Measurements from ENCODE around the gene ZBTB32. TPM values are rescaled to one million over a fixed set of nuclear protein-coding genes. Genes with fewer than 3 reads are reported as not detected.

The ZBTB32 gene
- total RNA-seq, 1 experiment from 2014 or later: not detected

DNA sequence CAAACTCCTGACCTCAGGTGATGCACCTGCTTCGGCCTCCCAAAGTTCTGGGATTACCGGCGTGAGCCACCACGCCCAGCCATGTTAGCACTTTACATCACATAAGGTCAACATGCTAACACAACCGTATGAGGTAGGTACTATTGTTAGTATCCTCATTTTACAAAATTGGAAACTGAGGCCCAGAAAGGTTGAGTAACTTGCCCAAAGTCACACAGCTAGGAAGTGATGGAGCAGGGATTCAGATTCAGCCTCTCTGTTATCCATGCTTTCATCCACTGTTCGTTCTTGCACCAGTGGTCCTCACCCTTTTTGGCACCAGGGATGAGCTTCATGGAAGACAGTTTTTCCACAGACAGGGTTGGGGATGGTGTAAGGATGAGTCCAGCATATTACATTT lies 47.7 kb upstream of the ZBTB32 start:
- POLR2A ChIA-PET (ENCODE audit: unreplicated experiment): no interaction called here

DNA sequence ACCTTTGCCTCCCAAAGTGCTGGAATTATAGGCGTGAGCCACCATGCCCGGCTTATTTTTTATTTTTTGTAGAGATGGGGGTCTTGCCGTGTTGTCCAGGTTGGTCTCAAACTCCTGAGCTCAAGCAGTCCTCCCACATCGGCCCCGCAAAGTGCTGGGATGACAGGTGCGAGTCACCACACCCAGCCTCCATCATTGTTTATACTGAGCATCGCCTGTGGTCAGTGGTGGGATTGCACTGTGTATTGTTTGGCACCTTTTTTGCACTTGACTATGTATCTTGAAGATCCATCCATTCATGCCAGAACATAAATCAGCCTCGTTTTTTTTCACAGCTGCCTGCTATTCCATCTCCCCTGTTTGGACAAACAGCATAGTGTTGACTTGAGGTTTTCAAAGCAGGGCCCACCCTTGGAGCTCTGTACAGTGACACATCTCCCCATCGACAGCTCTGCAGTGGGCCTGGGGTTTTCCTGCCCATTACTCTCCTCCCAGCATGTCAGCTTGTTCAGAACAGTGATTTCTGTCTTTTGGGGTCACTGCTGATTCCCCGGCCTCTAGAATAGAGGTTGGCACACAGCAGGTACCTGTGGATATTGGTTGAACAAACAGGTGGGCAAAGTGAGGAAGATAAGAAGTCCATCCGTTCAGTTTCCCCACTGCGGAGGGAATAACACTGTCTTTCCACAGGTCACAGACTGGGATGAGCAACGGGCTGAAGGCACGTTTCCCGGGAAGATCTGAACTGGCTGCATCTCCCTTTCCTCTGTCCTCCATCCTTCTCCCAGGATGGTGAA lies 46.3 kb upstream of the ZBTB32 start:
- Histone ChIP-seq H3F3A (ENCODE audit: insufficient read depth, low read depth) (peaks cover 28% of the 10 kb centered on the region; the same call in 1 of the 2 replicates), H3K79me2 (ENCODE audit: low read depth) (no peaks in the 10 kb centered on the region), H3K27ac (no peak overlapping the region), H3K27me3 (ENCODE audit: insufficient read depth, low read depth) (no peaks in the 10 kb centered on the region), H3K4me3 (no peak overlapping the region), H3K4me2 (no peak overlapping the region), H3K36me3 (ENCODE audit: low read depth) (peaks cover 21% of the 10 kb centered on the region), H4K20me1 (ENCODE audit: insufficient read depth) (0 out of 2 replicates have a peak, but pooled peaks cover 6% of the 10 kb centered on the region), H3K4me1 (replicated peaks; ENCODE audit: insufficient read depth) (no peaks in the 10 kb centered on the region), H3K9me3 (ENCODE audit: insufficient read depth, low read depth) (no peaks in the 10 kb centered on the region), H3K9me2 (ENCODE audit: insufficient read depth) (no peaks in the 10 kb centered on the region), H2AFZ (no peak overlapping the region)
- no peak for TF ChIP-seq EZH2 (IDR thresholded peaks at IDR 0.05; ENCODE audit: low read depth)
- TF ChIP-seq, protein P1, sequence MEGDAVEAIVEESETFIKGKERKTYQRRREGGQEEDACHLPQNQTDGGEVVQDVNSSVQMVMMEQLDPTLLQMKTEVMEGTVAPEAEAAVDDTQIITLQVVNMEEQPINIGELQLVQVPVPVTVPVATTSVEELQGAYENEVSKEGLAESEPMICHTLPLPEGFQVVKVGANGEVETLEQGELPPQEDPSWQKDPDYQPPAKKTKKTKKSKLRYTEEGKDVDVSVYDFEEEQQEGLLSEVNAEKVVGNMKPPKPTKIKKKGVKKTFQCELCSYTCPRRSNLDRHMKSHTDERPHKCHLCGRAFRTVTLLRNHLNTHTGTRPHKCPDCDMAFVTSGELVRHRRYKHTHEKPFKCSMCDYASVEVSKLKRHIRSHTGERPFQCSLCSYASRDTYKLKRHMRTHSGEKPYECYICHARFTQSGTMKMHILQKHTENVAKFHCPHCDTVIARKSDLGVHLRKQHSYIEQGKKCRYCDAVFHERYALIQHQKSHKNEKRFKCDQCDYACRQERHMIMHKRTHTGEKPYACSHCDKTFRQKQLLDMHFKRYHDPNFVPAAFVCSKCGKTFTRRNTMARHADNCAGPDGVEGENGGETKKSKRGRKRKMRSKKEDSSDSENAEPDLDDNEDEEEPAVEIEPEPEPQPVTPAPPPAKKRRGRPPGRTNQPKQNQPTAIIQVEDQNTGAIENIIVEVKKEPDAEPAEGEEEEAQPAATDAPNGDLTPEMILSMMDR (conservative IDR thresholded peaks at IDR 0.05): peak; percentile 48; the same call in 1 of the 2 replicates
- POLR2A ChIA-PET (ENCODE audit: unreplicated experiment): no interaction called here
- BruUV-seq (replicated peaks): no TSS peak
- intact Hi-C loops (cut with micrococcal nuclease; ENCODE audit: unreplicated experiment): no loop called here
- CTCF ChIA-PET: no interaction called here
- no peak for DNase-seq

More for the DNA sequence above, 47.7 kb upstream of the ZBTB32 start:
- no peaks in the 10 kb centered on the region for H3K27me3 ChIP-seq (ENCODE audit: insufficient read depth, low read depth)
- H2AFZ ChIP-seq: no peak overlapping the region
- H3K4me1 ChIP-seq (replicated peaks; ENCODE audit: insufficient read depth): no peaks in the 10 kb centered on the region
- H3K79me2 ChIP-seq (ENCODE audit: low read depth): no peaks in the 10 kb centered on the region
- no peaks in the 10 kb centered on the region for H3K9me2 ChIP-seq (ENCODE audit: insufficient read depth)
- no peak overlapping the region for H3K4me2 ChIP-seq
- peaks cover 23% of the 10 kb centered on the region; the same call in 1 of the 2 replicates for H3F3A ChIP-seq (ENCODE audit: insufficient read depth, low read depth)
- DNase-seq: no peak
- H3K9me3 ChIP-seq (ENCODE audit: insufficient read depth, low read depth): no peaks in the 10 kb centered on the region
- 0 out of 2 replicates have a peak, but pooled peaks cover 6% of the 10 kb centered on the region for H4K20me1 ChIP-seq (ENCODE audit: insufficient read depth)
- no peak overlapping the region for H3K27ac ChIP-seq
- TF ChIP-seq, protein P1 (conservative IDR thresholded peaks at IDR 0.05): no peak
- no peak for TF ChIP-seq EZH2 (IDR thresholded peaks at IDR 0.05; ENCODE audit: low read depth)
- CTCF ChIA-PET: interaction anchor here (0.6 kb wide), 2 partner anchors 35 to 38 kb away, joined by 6 to 9 read pairs; no protein-coding TSS in a partner anchor
- intact Hi-C loops (cut with micrococcal nuclease; ENCODE audit: unreplicated experiment): no loop called here
- H3K36me3 ChIP-seq (ENCODE audit: low read depth): peaks cover 23% of the 10 kb centered on the region
- BruUV-seq (replicated peaks): no TSS peak
- H3K4me3 ChIP-seq: no peak overlapping the region

DNA sequence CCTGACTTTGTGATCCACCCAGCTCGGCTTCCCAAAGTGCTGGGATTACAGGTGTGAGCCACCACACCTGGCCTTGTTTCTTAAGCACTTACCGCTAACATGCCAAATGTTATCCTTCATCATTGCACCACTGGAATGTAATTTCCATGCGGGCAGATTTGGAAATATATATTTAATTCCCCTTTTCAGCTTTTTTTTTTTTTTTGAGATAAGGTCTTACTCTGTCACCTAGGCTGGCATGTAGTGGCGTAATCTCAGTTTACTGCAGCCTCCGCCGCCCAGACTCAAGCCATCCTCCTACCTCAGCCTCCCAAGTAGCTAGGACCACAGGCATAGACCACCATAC lies 42.4 kb upstream of the ZBTB32 start:
- no peaks in the 10 kb centered on the region for H3K9me3 ChIP-seq (ENCODE audit: insufficient read depth, low read depth)
- intact Hi-C loops (cut with micrococcal nuclease; ENCODE audit: unreplicated experiment): no loop called here

More for the DNA sequence above, 42.4 kb upstream of the ZBTB32 start:
- Histone ChIP-seq H3K4me2 (no peak overlapping the region), H3K9me2 (ENCODE audit: insufficient read depth) (no peaks in the 10 kb centered on the region), H3K4me3 (no peak overlapping the region), H2AFZ (no peak overlapping the region), H3K27me3 (ENCODE audit: insufficient read depth, low read depth) (no peaks in the 10 kb centered on the region), H3K79me2 (ENCODE audit: low read depth) (no peaks in the 10 kb centered on the region), H4K20me1 (ENCODE audit: insufficient read depth) (no peaks in the 10 kb centered on the region), H3K36me3 (ENCODE audit: low read depth) (peaks cover 6% of the 10 kb centered on the region; the same call in 1 of the 2 replicates), H3F3A (ENCODE audit: insufficient read depth, low read depth) (peaks cover 24% of the 10 kb centered on the region; the same call in 1 of the 2 replicates), H3K27ac (no peak overlapping the region), H3K4me1 (replicated peaks; ENCODE audit: insufficient read depth) (no peaks in the 10 kb centered on the region)
- BruUV-seq (replicated peaks): no TSS peak
- TF ChIP-seq, protein P1 (conservative IDR thresholded peaks at IDR 0.05): no peak
- TF ChIP-seq EZH2 (IDR thresholded peaks at IDR 0.05; ENCODE audit: low read depth): no peak
- POLR2A ChIA-PET (ENCODE audit: unreplicated experiment): no interaction called here
- no peak for DNase-seq
- CTCF ChIA-PET: interaction anchor here (0.6 kb wide), 2 partner anchors 11 to 26 kb away, joined by 3 to 5 read pairs; no protein-coding TSS in a partner anchor
